Small intestine (tissue), 7 donors: Measurements from ENCODE around the gene PTCH2. TPM values are rescaled to one million over a fixed set of nuclear protein-coding genes. Genes with fewer than 3 reads are reported as not detected.
A peak's percentile ranks its signal among the peaks of the same experiment; 100 is the strongest.

Experiments used
- DNase-seq, 2 donors: peaks; one replicate each; pipeline versions ENCODE4 v3.0.0 to v3.0.0-alpha.2; 2013
- FAIRE-seq: peaks from 2 replicates; lab custom pipeline; 2012; peaks lifted over from hg19 to GRCh38; lab: Jason Lieb, UNC
- H3K27ac ChIP-seq, 3 donors: one replicate each; pipeline ENCODE4 v1.5.1; 2013; ENCODE audit warnings: low read length in 2 of 3, mild to moderate bottlenecking in 2 of 3, control low read depth in 1 of 3, inconsistent platforms in 1 of 3, low read depth in 1 of 3, moderate library complexity in 1 of 3
- H3K27me3 ChIP-seq, 3 donors: one replicate each; pipeline ENCODE4 v1.6.1; 2013; ENCODE audit warnings: low read length in 3 of 3, inconsistent platforms in 1 of 3; ENCODE audit not compliant: control insufficient read depth in 3 of 3, insufficient read depth in 3 of 3
- H3K36me3 ChIP-seq, 3 donors: one replicate each; pipeline ENCODE4 v1.6.1; 2013; ENCODE audit warnings: low read length in 3 of 3, inconsistent platforms in 1 of 3, low read depth in 1 of 3, mild to moderate bottlenecking in 1 of 3, moderate library complexity in 1 of 3; ENCODE audit not compliant: control insufficient read depth in 3 of 3, insufficient read depth in 2 of 3
- H3K4me1 ChIP-seq, 3 donors: one replicate each; pipeline ENCODE4 v1.6.1; 2013; ENCODE audit warnings: low read length in 2 of 3, inconsistent platforms in 1 of 3, low read depth in 1 of 3, mild to moderate bottlenecking in 1 of 3, moderate library complexity in 1 of 3; ENCODE audit not compliant: control insufficient read depth in 3 of 3, insufficient read depth in 2 of 3
- H3K4me3 ChIP-seq, 3 donors: one replicate each; pipeline ENCODE4 v1.5.1; 2013; ENCODE audit warnings: low read length in 3 of 3, control low read depth in 1 of 3, inconsistent platforms in 1 of 3, low read depth in 1 of 3, mild to moderate bottlenecking in 1 of 3, moderate library complexity in 1 of 3
- H3K9me3 ChIP-seq, 2 donors: one replicate each; pipeline ENCODE4 v1.6.1; 2013; ENCODE audit warnings: low read depth in 1 of 2, low read length in 1 of 2; ENCODE audit not compliant: control insufficient read depth in 2 of 2, insufficient read depth in 1 of 2
- WGBS, 3 donors: extraction: QIAGEN DNeasy Blood & Tissue Kit; methylation state at CpG; one replicate each; pipeline ENCODE4 v1.1.7; 2013; 5-methylcytosine and 5-hydroxymethylcytosine counted together
- polyA plus RNA-seq, 4 donors: library from polyadenylated mRNA; stranded (reverse) in 3 of 4; unstranded in 1 of 4; fragments of 200-250 nt in 3 of 4; fragments of 120-200 nt in 1 of 4; gene quantifications; one replicate each; pipeline versions ENCODE4 v1.2.1 to v1.2.3, GENCODE V29; 2013
- donor health status: healthy with polysubstance abuse.
- donor health status: control.
- donor health status: control.
- donor health status: Bipolar disorder and iron deficiency.
- donor health status: healthy.

PTCH2 gene
- polyA plus RNA-seq, 4 donors: 0.27 to 3.2 (median 0.36) TPM

GRCh38 chr1:44834328-44834727 lies 8.7 kb downstream of the PTCH2 start:
- H3K4me3 ChIP-seq: no peak overlapping the region
- H3K27ac ChIP-seq: no peak overlapping the region
- DNase-seq (no peak), FAIRE-seq (no peak)
- peaks cover 0 to 23% (median 0%) of the 10 kb centered on the region in 3 donors for H3K4me1 ChIP-seq
- H3K27me3 ChIP-seq: no peaks in the 10 kb centered on the region
- peaks cover 0 to 19% (median 0%) of the 10 kb centered on the region in 3 donors for H3K36me3 ChIP-seq
- 70 to 78% (median 71%) methylated on average over 7 of the region's 7 CpGs for WGBS, 3 donors
- H3K9me3 ChIP-seq: no peaks in the 10 kb centered on the region

- H3K4me1 ChIP-seq: peaks cover 0 to 25% (median 0%) of the 10 kb centered on the region in 3 donors
- H3K9me3 ChIP-seq: no peaks in the 10 kb centered on the region
- H3K36me3 ChIP-seq: peaks cover 0 to 34% (median 0%) of the 10 kb centered on the region in 3 donors
- no peak overlapping the region for H3K4me3 ChIP-seq
- 75 to 80% (median 80%) methylated on average over 13 of the region's 13 CpGs for WGBS, 3 donors
- H3K27ac ChIP-seq: no peak overlapping the region
- no peaks in the 10 kb centered on the region for H3K27me3 ChIP-seq
- DNase-seq (no peak), FAIRE-seq (no peak)
Measured at GRCh38 chr1:44832056-44832705, 10.9 kb downstream of the PTCH2 start.

GRCh38 chr1:44831516-44831915 lies 11.5 kb downstream of the PTCH2 start:
- Histone ChIP-seq H3K36me3 (peaks cover 0 to 39% (median 0%) of the 10 kb centered on the region in 3 donors), H3K27ac (no peak overlapping the region), H3K27me3 (no peaks in the 10 kb centered on the region), H3K4me3 (no peak overlapping the region), H3K9me3 (no peaks in the 10 kb centered on the region), H3K4me1 (peaks cover 0 to 32% (median 2%) of the 10 kb centered on the region in 3 donors)
- FAIRE-seq: no peak
- WGBS, 3 donors: 28 to 41% (median 40%) methylated on average over 9 of the region's 9 CpGs
- peak in 1 of 2 donors; percentile 29 for DNase-seq

- no peak for DNase-seq
- H3K27ac ChIP-seq: no peak overlapping the region
- no peak for FAIRE-seq
- no peak overlapping the region for H3K4me3 ChIP-seq
- peaks cover 0 to 36% (median 2%) of the 10 kb centered on the region in 3 donors for H3K4me1 ChIP-seq
- no peaks in the 10 kb centered on the region for H3K27me3 ChIP-seq
- H3K9me3 ChIP-seq: no peaks in the 10 kb centered on the region
- WGBS, 3 donors: 85 to 88% (median 87%) methylated on average over 10 of the region's 10 CpGs
- peaks cover 0 to 43% (median 0%) of the 10 kb centered on the region in 3 donors for H3K36me3 ChIP-seq
Measured at GRCh38 chr1:44830900-44831304, 12.2 kb downstream of the PTCH2 start.

GRCh38 chr1:44829506-44830384 lies 13.3 kb downstream of the PTCH2 start:
- FAIRE-seq (no peak), DNase-seq (no peak)
- no peaks in the 10 kb centered on the region for H3K9me3 ChIP-seq
- peaks cover 0 to 41% (median 2%) of the 10 kb centered on the region in 3 donors for H3K4me1 ChIP-seq
- H3K36me3 ChIP-seq: peaks cover 0 to 43% (median 0%) of the 10 kb centered on the region in 3 donors
- H3K27me3 ChIP-seq: no peaks in the 10 kb centered on the region
- no peak overlapping the region for H3K27ac ChIP-seq
- H3K4me3 ChIP-seq: no peak overlapping the region
- 84 to 92% (median 91%) methylated on average over 12 of the region's 12 CpGs for WGBS, 3 donors

GRCh38 chr1:44828841-44829440 lies 14.1 kb downstream of the PTCH2 start:
- 92 to 95% (median 94%) methylated on average over 14 to 15 of the region's 15 CpGs for WGBS, 3 donors
- Histone ChIP-seq H3K27me3 (no peaks in the 10 kb centered on the region), H3K4me3 (no peak overlapping the region), H3K27ac (no peak overlapping the region), H3K9me3 (no peaks in the 10 kb centered on the region), H3K4me1 (peaks cover 0 to 41% (median 2%) of the 10 kb centered on the region in 3 donors), H3K36me3 (peaks cover 0 to 43% (median 0%) of the 10 kb centered on the region in 3 donors)
- FAIRE-seq (no peak), DNase-seq (no peak)

GRCh38 chr1:44828003-44828651 lies 14.9 kb downstream of the PTCH2 start:
- H3K4me1 ChIP-seq: peaks cover 0 to 41% (median 2%) of the 10 kb centered on the region in 3 donors
- FAIRE-seq: no peak
- H3K9me3 ChIP-seq: no peaks in the 10 kb centered on the region
- WGBS, 3 donors: 92 to 94% (median 92%) methylated on average over 21 of the region's 21 CpGs
- no peaks in the 10 kb centered on the region for H3K27me3 ChIP-seq
- no peak overlapping the region for H3K27ac ChIP-seq
- H3K4me3 ChIP-seq: no peak overlapping the region
- peaks cover 0 to 43% (median 0%) of the 10 kb centered on the region in 3 donors for H3K36me3 ChIP-seq
- no peak for DNase-seq
